ENCODE results near the gene ARMCX1. TPM values are rescaled to one million over a fixed set of nuclear protein-coding genes. Genes with fewer than 3 reads are reported as not detected.

ARMCX1 gene
- total RNA-seq, 1 experiment from 2014 or later: 22.4 TPM

DNA sequence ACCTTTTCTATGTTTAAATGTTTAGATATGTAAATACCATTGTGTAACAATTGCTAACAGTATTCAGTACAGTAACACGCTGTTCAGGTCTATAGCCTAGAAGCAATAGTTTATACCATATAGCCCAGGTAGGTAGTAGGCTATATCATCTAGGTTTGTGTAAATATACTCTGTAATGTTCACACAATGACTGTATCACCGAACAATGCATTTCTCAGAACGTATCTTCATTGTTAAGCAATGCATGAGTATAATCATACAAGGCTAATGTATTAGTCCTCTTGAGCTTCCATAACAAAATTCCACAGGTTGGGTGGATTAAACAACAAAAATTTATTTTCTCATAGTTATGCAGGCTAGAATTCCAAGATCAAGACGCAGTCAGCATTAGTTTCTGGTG is 42.4 kb upstream of the ARMCX1 start:
- Histone ChIP-seq H3K14ac (ENCODE audit: insufficient read depth, low read length) (no peak overlapping the region), H2BK15ac (ENCODE audit: low read depth, low read length) (no peak overlapping the region), H4K91ac (ENCODE audit: insufficient read length, low read depth, low read length) (no peak overlapping the region), H3K9me3 (ENCODE audit: control insufficient read depth, low read depth, low read length) (peaks cover 16% of the 10 kb centered on the region), H2BK12ac (ENCODE audit: insufficient read length, low read depth, low read length) (no peak overlapping the region), H3K27me3 (ENCODE audit: insufficient read depth, low read length) (no peaks in the 10 kb centered on the region), H2AFZ (ENCODE audit: low read length) (no peak overlapping the region), H2BK5ac (ENCODE audit: insufficient read length, low read length) (no peak overlapping the region), H3K23ac (ENCODE audit: insufficient read length, low read depth, low read length) (no peak overlapping the region), H3K4me1 (ENCODE audit: insufficient read depth, low read length) (no peaks in the 10 kb centered on the region), H3K4me2 (ENCODE audit: insufficient read depth, insufficient read length, low read length) (no peak overlapping the region), H2BK20ac (ENCODE audit: low read depth, low read length, poor library complexity, severe bottlenecking) (no peak overlapping the region), H2AK5ac (ENCODE audit: insufficient read length, low read length) (no peak overlapping the region), H4K8ac (replicated peaks; ENCODE audit: insufficient read length, low read depth, low read length) (no peak overlapping the region), H3K4ac (ENCODE audit: low read depth, low read length) (no peak overlapping the region), H4K20me1 (ENCODE audit: control insufficient read depth, insufficient read depth, insufficient read length) (no peaks in the 10 kb centered on the region), H4K5ac (ENCODE audit: insufficient read length, low read depth, low read length) (no peak overlapping the region), H3K27ac (ENCODE audit: insufficient read length, low read depth, low read length) (no peak overlapping the region), H2BK120ac (ENCODE audit: low read depth, low read length, poor library complexity, severe bottlenecking) (no peak overlapping the region), H3K79me2 (ENCODE audit: insufficient read depth, low read length) (no peaks in the 10 kb centered on the region), H3K9ac (ENCODE audit: extremely low read depth, insufficient read length, low read length) (no peak overlapping the region), H3K18ac (ENCODE audit: insufficient read length, low read depth, low read length) (no peak overlapping the region), H3K23me2 (ENCODE audit: insufficient read length, low read depth, low read length, poor library complexity, severe bottlenecking) (no peaks in the 10 kb centered on the region), H3K56ac (ENCODE audit: insufficient read length, low read depth, low read length) (no peak overlapping the region), H3T11ph (ENCODE audit: low read length) (no peak overlapping the region), H3K79me1 (ENCODE audit: insufficient read depth, low read depth, low read length, poor library complexity, severe bottlenecking) (no peaks in the 10 kb centered on the region)
- no peaks in the 10 kb centered on the region for H3K27me3 Mint-ChIP-seq (ENCODE audit: low read depth)
- no CpG with 5 or more reads among the region's 4 CpGs for WGBS (ENCODE audit: extremely low coverage, insufficient read length, low lambda C conversion rate)
- no peak overlapping the region for H3K4me3 Mint-ChIP-seq
- H3K36me3 Mint-ChIP-seq (ENCODE audit: insufficient read depth in 1 of 3, low read depth in 3 of 3): peaks cover 3 to 17% (median 15%) of the 10 kb centered on the region in 3 experiments; a peak in 5 of 7 replicates
- no peak overlapping the region for H3K27ac Mint-ChIP-seq
- H3K4me1 Mint-ChIP-seq: no peaks in the 10 kb centered on the region
- DNase-seq: no peak
- peaks cover 43 to 64% of the 10 kb centered on the region in 2 experiments for H3K9me3 Mint-ChIP-seq
- TF ChIP-seq CTCF (conservative IDR thresholded peaks at IDR 0.05): no peak
